Osteocyte (in vitro differentiated cells): ENCODE results near the gene RANBP10. TPM values are rescaled to one million over a fixed set of nuclear protein-coding genes. Genes with fewer than 3 reads are reported as not detected.

ENCODE experiments used
- DNase-seq: peaks from one replicate; pipeline ENCODE4 v3.0.0; 2021; ENCODE audit warnings: mixed read lengths; ENCODE audit not compliant: unreplicated experiment; ENCODE audit errors: extremely low spot score
- H3K27ac Mint-ChIP-seq: one replicate; pipeline ENCODE4 v1.8.0; 2021; ENCODE audit warnings: mild to moderate bottlenecking, mixed read lengths; ENCODE audit not compliant: unreplicated experiment
- H3K27me3 Mint-ChIP-seq: one replicate; pipeline ENCODE4 v1.8.0; 2021; ENCODE audit warnings: mixed read lengths; ENCODE audit not compliant: unreplicated experiment
- H3K36me3 Mint-ChIP-seq: one replicate; pipeline ENCODE4 v1.8.0; 2021; ENCODE audit warnings: mixed read lengths; ENCODE audit not compliant: unreplicated experiment
- H3K4me1 Mint-ChIP-seq: one replicate; pipeline ENCODE4 v1.8.0; 2021; ENCODE audit warnings: mixed read lengths; ENCODE audit not compliant: unreplicated experiment
- H3K4me3 Mint-ChIP-seq: one replicate; pipeline ENCODE4 v1.8.0; 2021; ENCODE audit warnings: mild to moderate bottlenecking, moderate library complexity, mixed read lengths; ENCODE audit not compliant: unreplicated experiment
- H3K9me3 Mint-ChIP-seq: one replicate; pipeline ENCODE4 v1.8.0; 2021; ENCODE audit warnings: mixed read lengths; ENCODE audit not compliant: unreplicated experiment
- CTCF ChIP-seq: fragments of 200-600 bp; sonication (generic); IDR thresholded peaks from 2 replicates; pipeline ENCODE4 v1.5.0; 2021; ENCODE audit warnings: antibody characterized with exemption, mild to moderate bottlenecking, moderate library complexity
- total RNA-seq: library from RNA; stranded (reverse); gene quantifications from 2 replicates; pipeline ENCODE4 v1.2.1, GENCODE V29; 2021

The RANBP10 gene
- total RNA-seq, 1 donor from 2014 or later, result 18.9 TPM

GRCh38 chr16:67741118-67741517 lies 65.2 kb downstream of the RANBP10 start:
- Mint-ChIP-seq H3K4me3 (no peak overlapping the region), H3K36me3 (peaks cover 31% of the 10 kb centered on the region), H3K27me3 (no peaks in the 10 kb centered on the region), H3K4me1 (no peaks in the 10 kb centered on the region), H3K27ac (no peak overlapping the region), H3K9me3 (no peaks in the 10 kb centered on the region)
- TF ChIP-seq CTCF, result no peak
- DNase-seq, result no peak

- no peak overlapping the region for H3K4me3 Mint-ChIP-seq
- no peaks in the 10 kb centered on the region for H3K9me3 Mint-ChIP-seq
Observed at GRCh38 chr16:67740391-67740790, 66.0 kb downstream of the RANBP10 start.

GRCh38 chr16:67736858-67737257 lies 69.5 kb downstream of the RANBP10 start:
- H3K4me3 Mint-ChIP-seq, result no peak overlapping the region
- DNase-seq, result no peak
- H3K4me1 Mint-ChIP-seq, result no peaks in the 10 kb centered on the region
- peaks cover 16% of the 10 kb centered on the region for H3K36me3 Mint-ChIP-seq
- no peaks in the 10 kb centered on the region for H3K27me3 Mint-ChIP-seq
- no peak overlapping the region for H3K27ac Mint-ChIP-seq
- H3K9me3 Mint-ChIP-seq, result no peaks in the 10 kb centered on the region
- TF ChIP-seq CTCF, result no peak

More at GRCh38 chr16:67740391-67740790, 66.0 kb downstream of the RANBP10 start:
- H3K27ac Mint-ChIP-seq, result no peak overlapping the region
- no peaks in the 10 kb centered on the region for H3K27me3 Mint-ChIP-seq
- peaks cover 32% of the 10 kb centered on the region for H3K36me3 Mint-ChIP-seq
- no peak for DNase-seq
- no peak for TF ChIP-seq CTCF
- H3K4me1 Mint-ChIP-seq, result no peaks in the 10 kb centered on the region

- Mint-ChIP-seq H3K27me3 (no peaks in the 10 kb centered on the region), H3K4me1 (no peaks in the 10 kb centered on the region), H3K27ac (no peak overlapping the region), H3K36me3 (peaks cover 13% of the 10 kb centered on the region), H3K4me3 (no peak overlapping the region), H3K9me3 (no peaks in the 10 kb centered on the region)
- TF ChIP-seq CTCF, result no peak
- no peak for DNase-seq
Observed at GRCh38 chr16:67734731-67735201, 71.6 kb downstream of the RANBP10 start.

- H3K27ac Mint-ChIP-seq, result no peak overlapping the region
- no peak for TF ChIP-seq CTCF
- H3K4me3 Mint-ChIP-seq, result no peak overlapping the region
- H3K4me1 Mint-ChIP-seq, result no peaks in the 10 kb centered on the region
- no peaks in the 10 kb centered on the region for H3K9me3 Mint-ChIP-seq
- no peak for DNase-seq
- H3K36me3 Mint-ChIP-seq, result peaks cover 19% of the 10 kb centered on the region
- H3K27me3 Mint-ChIP-seq, result no peaks in the 10 kb centered on the region
Observed at GRCh38 chr16:67733734-67734470, 72.5 kb downstream of the RANBP10 start.
